Hematopoietic multipotent progenitor cell treated with erythropoietin and hydrocortisone succinate and interleukin-3 and kit ligand, for 6 days (in vitro differentiated cells): ENCODE measurements around the gene TES.

Experiments used
- DNase-seq: peaks from one replicate; pipeline ENCODE4 v3.0.0-alpha.2; 2015

TES gene

DNA sequence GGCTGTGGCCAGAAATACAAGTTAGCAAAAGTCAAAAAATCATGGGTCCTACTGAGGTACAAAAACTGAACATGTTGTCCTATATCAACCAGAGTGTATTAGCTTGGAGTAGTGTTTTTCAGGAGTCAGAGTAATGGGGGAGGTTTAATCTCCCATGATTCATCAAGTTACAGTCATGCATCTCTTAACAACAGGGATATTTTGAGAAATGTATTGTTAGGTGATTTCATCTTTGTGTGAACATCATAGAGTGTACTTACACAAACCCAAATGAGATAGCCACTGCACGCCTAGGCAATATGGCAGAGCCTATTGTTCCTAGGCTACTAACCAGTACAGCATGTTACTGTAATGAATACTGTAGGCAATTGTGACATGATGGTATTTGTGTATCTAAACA lies 14.9 kb upstream of the TES start:
- DNase-seq = no peak

DNA sequence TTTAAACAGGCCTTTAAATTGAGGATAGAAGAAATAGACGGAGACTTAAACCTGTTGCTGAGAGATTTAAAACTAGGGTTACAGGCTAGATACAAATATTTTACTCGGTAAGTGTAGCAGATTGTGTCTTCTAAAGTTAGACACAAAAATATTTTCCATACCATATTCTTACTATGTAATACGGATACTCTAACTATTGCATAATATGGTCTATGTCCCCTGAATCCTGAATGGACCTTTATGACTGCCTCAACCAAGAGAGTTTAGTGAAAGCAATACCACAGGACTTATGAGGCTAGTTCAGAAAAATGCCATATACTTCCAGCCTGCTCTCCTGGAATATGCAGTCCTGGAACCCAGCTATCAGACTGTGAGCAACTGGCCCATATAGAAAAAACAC lies 13.4 kb upstream of the TES start:
- DNase-seq = no peak

DNA sequence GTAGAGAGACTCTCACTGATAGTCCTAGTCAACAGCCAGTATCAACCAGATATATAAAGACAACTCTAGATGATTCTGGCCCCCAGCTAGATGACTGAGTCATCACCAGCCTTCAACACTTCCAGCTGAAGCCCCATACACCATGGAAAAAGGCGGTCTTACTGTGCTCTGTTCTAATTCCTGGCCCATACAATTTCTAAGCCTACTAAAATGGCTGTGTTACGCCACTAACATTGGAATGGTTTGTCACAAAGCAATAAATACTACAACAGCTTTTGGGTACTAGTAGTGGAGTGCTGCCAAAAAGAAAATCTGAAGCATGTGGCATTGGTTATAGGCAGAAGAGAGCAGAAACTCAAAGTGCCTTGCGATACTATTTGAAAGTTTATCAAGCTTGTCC lies 13.0 kb upstream of the TES start:
- DNase-seq = no peak

DNA sequence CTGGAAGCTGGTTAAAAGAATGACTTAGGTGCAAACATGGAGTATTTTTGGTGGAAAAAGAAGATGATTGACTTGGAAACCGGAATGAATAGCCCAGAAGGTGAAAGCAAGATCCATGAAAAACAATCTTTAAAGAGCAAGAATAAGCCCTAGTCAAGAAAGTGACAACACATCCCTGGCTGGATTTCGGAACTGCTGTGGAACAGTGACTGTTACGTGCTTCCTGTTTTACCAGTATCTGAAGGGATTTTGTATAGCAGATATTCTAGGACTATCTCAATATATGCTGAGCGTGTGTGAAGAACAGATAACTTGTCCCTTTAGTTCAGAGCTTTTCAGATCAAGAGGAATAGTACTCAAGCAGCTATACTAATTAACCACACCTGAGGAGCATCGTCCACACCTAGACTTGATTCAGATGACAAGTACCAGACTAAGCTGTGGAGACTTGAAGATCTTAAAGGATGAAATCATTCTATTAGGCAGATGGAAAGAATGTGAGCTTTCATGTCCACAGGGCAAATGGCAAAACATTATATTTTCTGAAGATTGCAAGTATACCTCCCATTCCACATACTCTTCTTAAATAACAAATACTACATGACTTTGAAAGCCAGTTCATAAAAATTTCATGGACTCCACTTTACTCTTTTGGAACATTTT lies 11.5 kb upstream of the TES start:
- no peak for DNase-seq

DNA sequence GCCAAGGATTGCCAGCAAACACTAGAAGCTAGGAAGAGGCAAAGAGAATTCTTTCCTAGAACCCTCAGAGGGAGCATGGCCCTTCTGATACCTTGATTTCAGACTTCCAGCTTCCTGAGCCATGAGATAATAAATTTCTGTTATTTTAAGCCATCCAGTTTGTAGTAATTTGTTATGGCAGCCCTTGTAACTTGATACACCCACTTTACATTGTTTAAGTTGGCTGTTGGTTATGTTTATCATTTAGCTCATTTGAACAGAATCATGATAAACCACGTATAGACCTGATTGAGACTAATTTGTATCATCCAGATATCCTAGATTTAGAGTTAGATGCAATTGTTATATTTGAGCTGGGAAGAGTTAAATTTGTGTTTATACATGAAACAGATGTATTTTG lies 9.4 kb upstream of the TES start:
- no peak for DNase-seq

DNA sequence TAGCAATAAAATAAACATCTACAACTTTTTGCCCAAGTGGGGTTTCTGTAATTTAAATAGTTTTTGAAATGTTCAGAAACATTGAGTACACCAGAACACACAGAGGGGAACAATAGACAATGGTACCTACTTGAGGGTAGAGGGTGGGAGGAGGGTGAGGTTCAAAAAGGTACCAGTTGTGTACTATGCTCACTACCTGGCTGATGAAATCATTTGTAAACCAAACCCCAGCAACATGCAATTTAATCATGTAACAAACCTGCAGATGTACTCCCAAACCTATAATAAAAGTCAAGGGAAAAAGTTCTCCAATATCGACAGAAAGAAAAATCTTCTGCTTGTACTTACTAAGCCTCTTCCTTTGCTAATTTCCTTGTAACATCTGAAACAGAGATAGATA lies 4.2 kb upstream of the TES start:
- DNase-seq = no peak

DNA sequence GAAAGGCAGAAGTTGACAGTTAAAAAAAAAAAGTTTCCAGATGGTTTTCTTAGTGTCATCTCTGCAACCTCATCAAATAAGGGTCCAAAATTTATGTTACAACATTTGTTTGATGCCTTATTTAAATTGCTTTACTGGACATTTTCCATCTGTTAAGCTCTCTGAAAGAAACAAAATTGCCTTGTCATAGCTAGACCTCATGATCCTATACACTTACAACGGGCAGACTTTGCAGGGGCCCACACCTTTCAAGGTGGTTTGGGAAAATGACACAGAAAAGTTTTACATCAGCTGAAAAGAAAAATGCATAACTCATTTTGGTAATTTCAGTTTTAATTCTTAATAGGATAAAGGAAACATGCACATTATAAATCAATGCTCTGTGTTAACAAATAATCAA lies 1.4 kb upstream of the TES start:
- DNase-seq = no peak

DNA sequence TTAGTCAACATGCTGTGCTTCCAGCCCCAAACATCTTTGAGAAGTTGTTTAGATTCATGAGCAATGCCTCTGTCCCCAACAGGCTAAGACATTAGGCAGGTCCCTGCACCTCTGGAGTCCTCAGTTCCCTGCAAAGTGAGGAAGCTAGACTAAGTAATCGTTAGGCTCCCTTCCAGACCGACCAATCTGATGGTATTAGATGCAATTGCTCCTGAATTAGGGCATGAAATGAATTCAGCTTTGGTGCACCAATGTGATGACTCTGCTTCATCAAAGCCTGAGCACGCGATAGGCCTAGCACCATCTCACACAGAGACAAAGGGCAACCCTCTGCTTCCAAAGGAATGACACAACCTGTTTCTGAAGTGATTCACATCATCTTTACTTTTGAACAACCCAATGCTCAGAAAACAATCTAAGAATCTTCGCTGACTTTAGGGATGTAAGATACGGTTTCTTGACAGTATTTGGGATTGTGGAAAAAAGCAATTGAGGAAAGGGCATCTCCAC lies 723 bp upstream of the TES start:
- DNase-seq = no peak

DNA sequence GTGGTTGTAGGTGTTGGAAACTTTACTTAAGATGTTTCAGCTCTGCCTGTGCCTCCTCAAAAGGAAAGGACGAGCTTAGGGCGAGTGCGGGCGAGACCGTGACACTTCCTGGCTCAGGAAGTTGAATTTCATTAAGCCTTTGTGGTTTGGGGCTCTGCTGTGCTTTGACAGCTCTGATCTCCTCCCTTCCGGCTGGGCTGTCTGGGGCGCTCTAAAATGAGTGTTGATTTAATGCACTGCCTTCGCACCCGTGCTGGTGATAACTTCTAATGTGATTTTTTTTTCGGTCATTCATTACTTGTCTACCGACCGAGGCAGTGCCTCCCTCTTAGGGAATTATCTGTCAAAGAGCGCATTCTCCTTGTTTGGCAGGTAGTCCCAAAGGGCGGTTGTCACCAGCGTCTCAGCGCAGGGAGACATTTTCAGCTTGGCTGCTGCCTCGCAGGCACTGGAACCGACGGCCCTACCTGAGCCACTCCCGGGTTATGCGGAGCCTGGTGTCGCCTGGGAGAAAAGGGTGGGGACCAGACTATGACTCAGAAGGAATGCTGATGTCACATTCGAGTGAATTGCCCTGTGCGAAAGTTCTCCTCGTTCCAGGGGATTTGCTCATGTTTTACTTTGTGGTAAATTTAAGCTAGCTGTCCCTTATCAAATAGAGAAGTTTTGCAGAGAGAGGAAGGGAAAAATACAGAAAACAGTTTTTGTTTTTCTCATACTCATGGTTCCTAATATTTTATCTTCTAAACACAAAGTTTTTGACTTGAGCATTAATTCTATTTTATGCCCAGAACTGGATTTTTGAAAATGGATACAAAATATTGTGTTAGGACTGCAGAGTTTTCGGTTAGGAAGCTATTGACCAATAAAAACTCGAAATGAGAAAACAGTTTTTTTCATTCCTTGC lies 920 bp downstream of the TES start:
- peak; percentile 81 for DNase-seq

DNA sequence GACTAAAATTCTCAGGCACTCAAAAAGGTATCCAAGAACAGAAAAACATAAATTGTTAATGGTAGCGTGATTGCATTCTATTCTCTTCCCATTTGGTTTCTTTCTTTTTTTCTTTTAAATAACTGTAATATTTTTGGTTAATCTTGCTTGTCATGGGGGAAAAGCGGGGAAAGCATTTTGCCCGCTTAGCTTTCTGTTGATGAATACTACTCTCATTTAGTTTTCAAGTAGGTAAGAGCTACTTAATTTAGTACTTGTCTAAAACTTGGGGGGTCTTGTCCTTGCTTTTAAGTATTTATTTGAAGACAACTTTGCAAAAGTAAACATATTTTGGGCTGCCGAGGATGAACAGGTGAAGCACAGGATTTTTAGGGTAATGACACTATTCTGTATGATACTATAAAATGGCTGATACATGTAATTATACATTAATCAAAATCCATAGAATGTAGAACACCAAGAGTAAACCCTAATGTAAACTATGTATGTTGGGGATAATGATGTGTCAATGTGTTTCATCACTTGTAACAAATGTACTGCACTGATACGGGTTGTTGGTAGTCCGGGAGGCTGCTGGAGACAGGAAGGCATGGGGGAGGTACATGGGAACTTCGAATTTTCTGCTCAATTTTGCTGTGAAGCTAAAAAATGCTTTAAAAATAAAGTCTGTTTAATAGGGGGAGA lies 1.7 kb downstream of the TES start:
- DNase-seq = peak; percentile 25

DNA sequence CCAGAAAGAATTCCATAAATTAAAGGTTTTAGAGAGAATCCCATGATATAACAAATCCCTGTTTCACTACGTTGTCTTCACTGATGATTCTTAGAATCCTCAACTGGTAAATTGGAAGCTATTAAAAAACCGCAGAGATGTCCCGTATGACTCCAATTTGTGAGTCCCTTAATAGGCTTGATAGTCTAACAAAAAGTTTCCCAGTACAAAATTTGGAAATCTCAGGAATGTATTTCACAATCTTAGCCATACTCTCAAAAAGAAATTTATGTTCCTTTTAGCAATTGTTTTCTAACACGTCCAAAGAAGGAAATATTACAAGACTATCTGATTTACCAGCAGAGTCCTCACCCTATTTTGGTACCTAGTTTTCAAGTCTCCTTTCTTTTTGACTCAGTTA lies 2.5 kb downstream of the TES start:
- no peak for DNase-seq

DNA sequence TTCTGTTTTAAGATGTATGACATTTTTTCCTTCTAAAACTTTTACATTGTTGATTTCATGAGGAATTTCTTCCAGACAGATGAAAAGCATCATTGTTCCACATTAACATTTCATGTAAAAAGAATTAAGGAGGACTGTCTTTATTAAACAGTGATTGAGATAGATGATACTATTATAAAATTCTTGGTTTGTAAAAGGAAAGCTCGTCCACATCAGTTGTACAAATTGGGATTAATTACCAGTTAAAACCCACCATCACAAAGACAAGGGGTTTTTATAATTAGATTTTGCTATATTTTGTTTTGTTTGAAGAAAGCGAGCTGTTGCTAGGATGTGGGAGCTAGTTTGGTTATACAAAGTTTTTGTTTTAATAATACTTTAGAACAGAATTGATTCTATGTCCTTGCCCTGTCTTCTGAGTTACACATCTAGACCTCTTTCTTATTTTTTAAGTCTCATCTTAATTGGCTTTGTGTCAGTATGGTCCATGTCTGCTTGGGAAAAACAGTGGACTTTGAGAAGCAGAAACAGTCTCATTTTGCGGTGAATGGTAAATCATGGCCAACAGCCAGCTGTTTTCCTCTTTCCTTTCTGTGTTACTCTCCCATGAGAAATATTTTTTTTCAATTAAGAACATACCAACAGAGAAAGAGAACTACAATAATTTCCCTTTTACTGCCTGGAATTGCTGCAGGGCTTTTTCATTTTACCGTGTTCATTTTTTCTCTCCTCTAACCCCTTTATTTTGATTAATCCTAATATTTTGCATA lies 3.2 kb downstream of the TES start:
- no peak for DNase-seq

DNA sequence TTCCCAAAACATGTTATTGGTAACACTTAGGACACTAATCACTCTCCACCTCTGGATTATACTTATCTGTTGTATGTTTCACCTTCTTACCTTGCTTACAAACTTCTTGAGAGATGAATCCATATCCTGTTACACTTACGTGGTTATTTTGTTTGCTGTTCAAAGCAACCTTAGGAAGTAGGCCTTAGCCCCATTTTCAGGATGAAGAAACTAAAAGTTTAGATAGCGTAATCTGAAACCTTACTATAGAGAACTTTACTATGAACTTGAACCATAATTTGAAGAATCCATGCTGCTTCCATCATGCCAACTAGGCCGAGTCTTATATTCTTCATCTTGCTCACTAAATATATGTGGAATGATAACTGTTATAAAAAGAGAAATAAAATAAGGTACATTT lies 4.6 kb downstream of the TES start:
- no peak for DNase-seq

DNA sequence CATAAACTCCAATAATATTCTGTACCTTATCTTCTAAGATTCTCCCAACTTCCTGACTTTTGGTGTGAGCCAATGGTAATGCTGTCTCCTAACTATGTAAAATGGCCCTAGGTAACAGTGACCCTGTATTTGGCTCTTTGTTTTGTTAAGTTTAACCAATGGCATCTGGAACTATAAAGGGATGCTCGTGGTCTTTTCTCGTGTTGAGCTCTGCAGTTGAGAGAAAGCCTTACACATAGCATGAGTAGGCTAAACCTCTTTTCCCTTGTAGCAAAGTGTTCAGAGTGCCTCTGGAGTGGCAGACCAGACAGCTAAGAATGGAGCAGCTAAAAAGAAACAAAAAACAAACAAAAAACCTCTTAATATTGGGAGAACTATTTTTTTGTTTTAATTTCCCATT lies 5.2 kb downstream of the TES start:
- no peak for DNase-seq

DNA sequence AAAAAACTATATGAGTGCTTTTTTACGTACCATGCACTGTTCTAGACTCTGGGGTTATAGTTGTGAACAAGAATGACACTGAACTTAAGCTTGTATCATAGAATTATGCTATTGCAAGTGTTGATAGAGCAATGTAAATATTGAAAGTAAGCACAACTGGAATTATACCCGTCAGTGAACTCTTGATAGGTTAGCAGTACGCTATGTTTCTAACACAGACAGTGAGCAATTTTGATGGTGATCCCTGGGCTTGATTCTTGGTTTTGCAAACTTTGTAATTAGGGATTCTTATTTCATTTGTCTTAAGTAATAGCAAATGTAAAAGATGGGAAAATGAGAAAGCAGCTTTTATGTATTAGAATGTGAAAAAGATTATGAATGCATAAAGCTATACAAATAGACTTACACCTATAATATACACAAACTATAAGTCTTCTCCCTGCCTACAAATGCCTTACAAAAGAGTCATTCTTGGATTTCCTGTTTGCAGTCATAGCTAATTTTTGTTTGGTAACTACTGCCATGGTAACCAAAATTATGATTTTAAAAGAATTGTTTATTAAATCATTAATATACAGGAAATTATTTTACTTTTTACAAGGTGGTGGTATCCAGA lies 6.7 kb downstream of the TES start:
- no peak for DNase-seq

DNA sequence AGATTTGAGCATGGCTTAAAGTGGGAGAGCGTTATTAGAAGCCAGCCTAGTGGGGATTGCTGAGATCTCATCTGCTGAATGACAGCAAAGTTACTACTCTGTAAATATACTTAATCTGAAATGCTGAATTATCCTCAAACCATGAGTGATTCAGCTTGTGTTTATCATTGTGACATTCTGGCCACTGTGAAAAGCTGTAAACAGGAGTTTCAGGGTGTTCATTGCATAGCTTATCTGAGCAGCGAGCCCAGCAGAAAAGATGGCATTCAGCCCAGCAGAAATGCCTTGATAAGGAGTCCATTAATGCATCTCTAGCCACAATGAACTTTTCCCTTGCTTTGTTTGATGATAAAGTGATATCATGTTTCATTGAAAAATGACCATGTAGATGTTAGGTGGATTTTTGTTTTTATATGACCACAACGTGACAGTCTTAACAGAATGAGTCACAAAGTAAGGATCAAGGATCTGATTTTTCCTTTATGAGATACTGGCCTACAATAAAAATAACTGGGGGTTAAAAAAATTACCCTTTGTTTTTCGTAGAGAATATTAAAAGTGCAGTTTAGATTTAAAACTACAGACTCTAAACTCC lies 7.8 kb downstream of the TES start:
- peak; percentile 80 for DNase-seq

DNA sequence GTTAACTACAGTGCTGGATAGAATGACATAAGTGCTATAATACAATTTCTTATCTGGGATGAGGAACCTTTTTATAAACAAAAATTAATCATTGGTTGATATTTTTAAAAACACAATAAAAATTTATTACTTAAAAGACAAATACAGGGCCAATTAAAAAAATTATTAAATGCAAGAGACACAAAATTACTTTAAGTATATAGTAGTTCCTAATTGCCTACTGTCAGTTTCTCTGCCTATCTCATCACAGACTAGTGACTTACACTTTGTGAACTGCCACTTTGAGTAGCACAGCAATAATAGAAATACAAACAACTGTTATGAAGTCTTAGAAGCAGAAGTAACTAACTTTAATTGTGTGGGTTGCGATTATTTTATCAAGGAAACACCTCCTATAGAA lies 8.4 kb downstream of the TES start:
- no peak for DNase-seq

DNA sequence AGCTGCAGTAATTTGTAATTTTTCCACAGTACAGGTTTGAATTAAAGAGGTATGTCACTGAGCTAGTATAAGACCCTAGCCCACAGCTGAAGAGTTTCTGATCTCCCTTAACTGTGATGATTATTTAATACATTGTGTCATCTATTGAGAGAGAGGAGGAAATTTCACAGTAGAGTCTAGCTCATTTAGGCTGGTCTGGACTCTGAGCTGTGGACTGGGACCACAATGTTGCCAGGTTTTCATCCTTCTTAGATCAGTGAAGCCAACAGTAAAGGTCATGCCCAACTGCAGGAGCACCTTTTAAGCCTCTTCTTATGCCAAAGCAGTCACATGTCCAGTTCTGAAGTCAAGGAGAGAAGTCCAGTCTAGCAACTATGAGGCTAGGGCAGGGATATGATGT lies 8.9 kb downstream of the TES start:
- no peak for DNase-seq

DNA sequence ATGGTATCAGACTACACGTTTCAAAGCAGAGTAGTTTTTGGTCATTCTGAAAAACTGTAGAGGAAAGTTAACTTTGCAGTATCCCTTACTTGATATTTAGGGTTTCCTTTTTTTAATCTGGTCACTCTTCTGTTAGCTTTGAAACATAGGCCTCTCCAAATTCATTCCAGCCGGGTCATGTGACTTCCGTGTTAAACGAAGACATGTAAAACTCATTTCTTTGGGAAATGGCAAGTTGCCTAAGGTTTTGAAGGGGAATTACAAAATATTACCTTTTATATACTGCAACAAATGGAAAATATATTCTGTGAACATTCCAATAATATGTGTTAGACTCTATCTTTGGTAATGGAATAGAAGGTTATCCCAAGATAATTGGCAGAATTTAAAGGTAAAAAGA lies 9.5 kb downstream of the TES start:
- no peak for DNase-seq

DNA sequence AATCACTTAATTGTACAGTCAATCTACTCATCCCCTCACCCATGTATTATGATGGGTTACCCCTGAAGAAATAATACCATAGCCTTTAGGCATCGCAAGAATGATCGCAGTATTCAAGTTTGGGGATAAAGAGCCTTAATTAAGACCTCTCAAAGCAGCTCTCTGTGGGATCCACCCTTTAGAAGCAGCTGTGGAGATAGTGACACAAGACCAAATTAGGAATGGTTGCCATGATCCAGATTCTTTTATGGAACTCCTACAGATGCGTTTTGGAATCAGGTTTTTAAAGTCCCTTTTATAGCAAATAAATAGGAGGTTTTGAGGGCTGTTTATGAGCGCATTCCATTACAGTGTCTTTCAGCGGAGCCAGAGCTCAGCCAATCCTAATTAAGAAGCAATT lies 12.2 kb downstream of the TES start:
- no peak for DNase-seq

DNA sequence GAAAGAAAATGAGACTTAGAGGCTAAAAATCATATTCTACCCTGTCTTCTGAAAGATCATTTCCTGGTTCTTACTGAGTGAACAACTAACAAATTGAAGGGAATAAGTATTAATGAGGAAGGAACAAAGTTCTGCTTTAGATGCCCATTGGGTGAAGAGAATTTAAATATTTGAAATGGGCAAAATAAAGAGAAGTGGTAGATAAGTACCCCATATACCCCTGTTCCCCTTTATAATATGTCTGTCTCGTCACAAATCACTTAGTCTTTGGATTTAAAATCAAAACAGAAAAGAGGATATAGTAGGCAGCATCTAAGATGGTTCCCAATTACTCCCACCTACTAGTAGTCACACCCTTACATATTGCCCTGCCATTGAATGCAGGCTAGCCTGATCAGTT lies 13.2 kb downstream of the TES start:
- no peak for DNase-seq

DNA sequence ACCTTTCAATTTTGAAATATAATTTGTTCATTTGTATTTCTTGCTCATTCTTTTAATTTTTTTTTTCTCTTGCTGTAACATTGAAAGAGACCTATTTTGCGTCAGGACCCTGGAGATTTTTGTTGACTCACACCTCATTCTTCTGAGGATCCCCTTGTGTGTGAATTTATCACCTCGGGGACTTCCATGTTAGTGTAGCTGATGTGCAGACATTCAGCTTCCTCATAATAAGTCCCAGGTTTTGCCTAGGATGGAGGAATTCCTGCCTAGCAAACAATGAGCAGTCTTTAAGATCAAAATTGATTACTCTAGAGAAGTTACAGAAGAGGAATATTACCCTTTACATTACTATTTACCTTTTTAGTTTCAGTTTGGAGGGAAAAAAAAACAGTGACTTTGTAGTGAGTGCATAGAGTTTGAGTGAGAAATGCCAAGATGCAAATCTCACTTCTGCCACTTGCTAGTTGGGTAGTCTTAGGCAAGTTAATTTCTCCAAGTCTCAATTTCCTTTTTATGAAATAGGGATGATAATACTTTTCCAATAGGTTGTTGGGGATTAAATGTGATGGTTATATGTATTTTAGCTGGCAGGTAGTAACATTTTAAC lies 14.3 kb downstream of the TES start:
- DNase-seq = no peak
